ENCODE results near the gene SYNE1.

SYNE1 gene

DNA sequence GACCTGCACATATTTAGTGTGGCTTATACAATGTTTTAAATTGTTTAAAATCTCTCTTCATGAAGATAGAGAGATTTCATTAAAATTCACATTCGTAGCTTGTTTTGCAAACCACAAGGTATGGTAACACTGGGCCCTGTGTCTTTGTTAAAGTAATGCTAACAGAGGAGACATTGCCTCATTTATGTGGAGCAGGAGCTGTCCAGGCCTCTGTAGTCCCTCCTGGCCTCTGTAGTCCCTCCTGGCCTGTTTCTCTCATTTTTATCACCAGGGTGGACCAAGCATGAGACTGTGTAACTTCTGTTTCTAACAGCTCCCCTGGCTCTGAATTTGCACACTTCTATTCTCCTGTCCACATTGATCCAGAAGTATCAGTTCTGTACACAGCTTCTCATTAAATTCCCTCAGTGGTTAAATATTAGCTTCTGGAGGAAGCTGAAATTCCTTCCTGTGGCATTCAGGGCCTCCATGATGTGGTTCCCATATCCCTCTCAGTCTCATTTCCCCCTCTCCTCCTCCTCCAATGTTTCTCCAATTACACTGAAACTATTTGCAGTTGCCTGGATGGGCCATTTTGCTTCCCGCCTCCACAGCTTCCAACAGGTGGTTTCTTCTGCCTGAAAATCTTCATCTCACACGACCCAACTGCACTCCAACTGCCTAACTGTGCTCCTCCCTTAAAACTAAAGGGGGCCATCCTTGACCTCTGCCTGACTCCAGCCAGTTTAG, 340.4 kb downstream of the SYNE1 start:
- DNase-seq (ENCODE audit: low read depth in 2 of 3, low spot score in 2 of 3) = no peak

DNA sequence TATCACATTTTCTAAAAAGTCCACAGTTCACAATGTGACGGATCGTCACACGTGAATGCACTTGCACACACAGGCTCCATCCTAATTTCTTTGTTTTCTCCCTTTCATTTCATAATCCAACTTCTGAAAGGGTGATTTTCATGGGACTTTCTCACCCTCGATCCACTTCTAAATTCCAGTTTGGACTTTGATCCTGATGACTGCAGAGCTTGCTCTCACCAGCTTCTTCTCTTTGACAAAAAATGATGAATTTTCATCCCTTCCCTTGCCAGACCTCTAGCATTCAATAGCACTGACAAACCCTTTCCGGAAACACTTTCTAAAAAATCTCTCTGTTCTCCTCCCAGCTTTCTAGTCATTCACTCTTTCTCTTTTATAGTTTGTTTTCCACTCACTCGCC, 341.2 kb downstream of the SYNE1 start:
- DNase-seq (ENCODE audit: low read depth in 2 of 3, low spot score in 2 of 3) = no peak

DNA sequence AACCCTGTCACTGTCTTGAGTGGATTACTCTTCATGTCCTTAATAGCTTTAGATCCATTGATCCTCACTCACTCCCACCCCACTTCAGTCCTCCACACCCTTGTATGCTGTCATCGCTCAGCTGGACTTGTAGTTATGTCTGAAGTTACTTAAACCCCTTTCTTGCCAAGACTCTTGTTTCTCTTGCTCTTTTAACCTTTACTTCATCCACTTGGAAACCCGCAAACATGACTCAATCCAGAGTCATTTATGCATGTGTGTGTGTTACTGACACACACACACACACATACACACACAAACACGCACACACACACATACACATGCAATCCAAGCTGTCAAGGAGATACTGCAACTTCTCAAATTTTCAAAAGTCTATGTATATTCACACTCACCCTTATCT, 341.8 kb downstream of the SYNE1 start:
- DNase-seq (ENCODE audit: low read depth in 2 of 3, low spot score in 2 of 3) = no peak

DNA sequence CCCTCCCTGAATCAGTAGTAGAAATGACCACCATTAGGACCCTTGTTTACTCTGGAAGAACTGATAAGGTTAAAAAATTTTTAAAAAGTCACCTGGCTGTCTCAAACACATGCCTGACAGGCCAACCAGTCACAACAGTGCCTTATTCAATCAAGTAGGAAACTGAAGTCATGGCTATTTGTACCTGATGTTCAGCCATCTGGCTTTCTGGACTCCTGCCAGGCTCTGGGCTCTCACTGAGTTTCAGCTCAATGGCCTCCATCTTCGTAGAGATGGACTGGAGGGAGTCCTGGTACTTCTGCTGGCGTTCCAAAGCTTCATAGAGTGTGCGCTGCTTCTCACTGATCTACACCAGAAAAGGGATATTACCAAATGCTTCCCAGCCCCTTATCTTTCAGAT, 343.8 kb downstream of the SYNE1 start:
- DNase-seq (ENCODE audit: low read depth in 2 of 3, low spot score in 2 of 3) = no peak

DNA sequence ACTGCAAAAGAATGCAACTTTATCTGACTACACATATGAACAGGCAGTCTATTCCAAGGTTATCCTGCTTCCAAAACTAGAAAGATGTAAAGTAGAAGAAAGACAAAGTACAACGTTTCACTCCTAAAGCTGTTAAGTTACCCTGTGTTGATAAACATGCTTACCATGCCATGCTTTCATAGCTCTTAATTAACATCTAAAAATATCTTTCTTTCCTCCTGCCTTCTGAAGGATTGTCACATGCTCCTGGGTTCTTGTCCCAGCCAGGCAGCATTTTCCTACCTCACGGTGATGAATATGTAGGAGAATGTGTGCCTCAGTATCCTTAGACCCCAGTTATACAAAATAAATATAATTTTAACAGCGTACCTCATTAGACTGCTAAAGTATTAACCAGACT, 344.6 kb downstream of the SYNE1 start:
- DNase-seq (ENCODE audit: low read depth in 2 of 3, low spot score in 2 of 3) = no peak

DNA sequence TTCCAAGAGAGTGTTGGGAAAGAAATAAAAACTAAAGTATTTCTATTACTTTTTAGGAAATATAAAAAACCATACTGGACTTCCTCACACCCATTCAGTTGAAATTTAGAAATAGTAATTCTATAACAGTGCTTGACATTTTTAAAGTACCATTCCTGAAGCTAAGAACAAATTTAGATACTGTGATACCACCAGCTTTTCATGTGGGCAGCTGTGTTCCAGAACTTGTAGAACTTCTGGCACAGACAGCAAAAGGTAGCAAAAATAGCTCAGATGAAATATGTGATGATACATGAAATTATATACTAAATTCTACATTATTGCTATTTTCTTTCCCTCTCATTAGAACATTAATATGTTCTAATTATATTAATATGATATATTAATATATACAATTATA, 346.5 kb downstream of the SYNE1 start:
- no peak for DNase-seq (ENCODE audit: low read depth in 2 of 3, low spot score in 2 of 3)

DNA sequence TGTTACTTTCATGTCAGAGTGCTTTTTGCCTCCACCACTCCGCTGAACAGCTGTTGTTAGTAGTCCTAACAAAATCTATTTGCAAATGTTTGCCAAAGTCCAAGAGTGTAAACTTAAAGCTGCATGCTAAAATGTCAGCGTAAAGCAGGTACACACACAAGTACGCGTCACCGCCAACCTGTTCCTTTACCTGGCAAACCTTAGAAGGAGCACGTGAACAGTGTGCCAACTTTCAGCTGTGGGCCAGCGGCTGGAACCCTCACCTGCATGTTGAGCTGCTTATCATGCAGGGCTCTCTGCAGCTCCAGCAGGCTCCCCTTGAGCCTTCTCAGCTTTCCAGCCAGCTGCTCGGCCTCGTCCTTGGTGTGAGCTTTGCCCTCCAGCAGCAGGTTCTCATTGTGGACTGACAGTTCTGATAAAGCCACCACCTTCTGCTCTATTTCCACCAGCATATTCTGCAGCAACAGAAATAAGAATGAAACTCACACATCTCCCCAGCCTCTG, 359.3 kb downstream of the SYNE1 start:
- DNase-seq (ENCODE audit: low read depth in 2 of 3, low spot score in 2 of 3) = no peak

DNA sequence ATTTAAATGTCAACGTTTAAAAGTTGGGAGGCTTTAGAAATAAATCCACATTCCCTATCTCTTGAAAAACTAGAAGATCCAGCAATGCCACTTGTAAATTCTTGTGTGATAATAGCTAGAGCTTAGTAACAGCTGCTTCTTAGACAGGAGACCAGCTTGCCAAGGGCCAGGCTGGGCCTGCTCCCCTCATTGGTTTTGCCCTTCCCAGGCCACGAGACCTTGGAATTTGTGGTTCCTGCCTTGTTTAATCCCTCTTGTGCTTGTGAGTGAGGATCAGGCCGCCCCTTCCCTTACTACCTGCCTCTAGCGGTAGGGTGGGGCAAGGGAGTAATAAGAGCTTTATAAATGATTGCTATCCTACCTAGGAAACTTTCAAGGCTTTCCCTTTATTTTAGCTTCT, 363.5 kb downstream of the SYNE1 start:
- no peak for DNase-seq (ENCODE audit: low read depth in 2 of 3, low spot score in 2 of 3)

DNA sequence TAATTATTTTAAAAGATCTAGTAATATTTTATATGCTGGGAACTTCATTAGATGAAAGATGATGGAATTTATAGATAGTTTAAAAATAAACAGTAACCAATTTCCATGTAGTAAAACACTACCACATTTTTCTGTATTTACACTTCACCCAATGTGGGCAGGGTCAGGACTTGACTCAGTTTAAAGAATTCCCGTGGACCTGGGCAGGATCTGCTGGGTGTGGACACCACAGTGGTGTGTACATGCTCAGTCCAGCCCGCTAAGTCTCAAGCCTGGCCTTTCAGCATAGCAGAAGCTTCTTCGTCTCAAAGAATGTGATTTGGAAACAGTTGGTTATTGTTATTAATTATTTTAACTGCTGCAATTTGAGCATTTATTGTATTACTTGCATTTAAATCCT, 364.2 kb downstream of the SYNE1 start:
- no peak for DNase-seq (ENCODE audit: low read depth in 2 of 3, low spot score in 2 of 3)

DNA sequence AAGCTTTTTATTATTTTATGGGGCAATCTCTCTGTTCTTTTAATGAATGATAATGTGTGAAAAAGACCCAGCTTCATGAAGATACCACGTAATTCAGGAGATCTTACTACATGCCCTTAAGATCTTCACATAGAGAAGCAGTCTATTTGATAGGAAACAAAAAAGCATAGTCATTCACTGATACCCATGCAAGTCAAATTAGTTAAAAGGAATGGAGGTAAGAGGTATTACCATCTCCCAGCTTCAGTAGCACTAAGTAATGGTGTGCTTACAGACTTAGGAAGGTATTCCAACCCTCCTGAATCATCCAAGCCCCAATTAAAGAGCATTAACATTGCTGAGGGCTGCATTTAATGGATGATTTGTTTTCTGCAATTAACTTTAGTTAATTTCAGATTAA, 364.7 kb downstream of the SYNE1 start:
- no peak for DNase-seq (ENCODE audit: low read depth in 2 of 3, low spot score in 2 of 3)

DNA sequence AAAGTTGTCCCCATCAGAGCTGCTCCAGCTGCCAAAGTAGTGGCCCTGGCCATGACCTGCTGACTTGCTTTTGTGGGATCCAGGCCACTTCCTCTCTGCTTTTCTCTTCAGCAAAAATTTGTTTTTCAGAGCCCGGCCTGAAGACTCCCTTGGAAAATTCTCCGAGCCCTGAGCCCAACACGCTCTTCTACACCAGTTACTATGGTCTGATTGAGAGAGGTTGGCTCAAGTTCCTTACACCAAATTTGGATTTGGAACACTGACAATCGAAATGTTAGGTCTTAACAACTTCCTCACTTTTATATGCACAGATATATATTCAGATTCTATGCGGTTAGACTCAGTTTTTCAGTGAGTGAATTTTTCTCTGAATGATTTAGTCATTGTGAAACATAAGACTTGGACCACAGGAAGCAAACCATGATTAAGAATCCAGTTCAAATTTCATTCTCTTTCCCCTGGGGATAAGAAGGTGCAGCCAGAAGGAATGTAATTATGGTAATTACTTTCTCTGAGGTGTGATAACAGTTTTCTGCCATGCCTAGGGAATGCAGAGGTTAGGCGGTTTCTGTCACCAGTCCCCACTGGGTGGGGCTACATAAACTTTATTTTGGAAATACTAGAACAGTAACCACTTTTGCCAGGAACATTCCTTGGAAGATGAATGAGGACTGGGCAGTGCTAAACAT, 365.2 kb downstream of the SYNE1 start:
- DNase-seq (ENCODE audit: low read depth in 2 of 3, low spot score in 2 of 3) = no peak

DNA sequence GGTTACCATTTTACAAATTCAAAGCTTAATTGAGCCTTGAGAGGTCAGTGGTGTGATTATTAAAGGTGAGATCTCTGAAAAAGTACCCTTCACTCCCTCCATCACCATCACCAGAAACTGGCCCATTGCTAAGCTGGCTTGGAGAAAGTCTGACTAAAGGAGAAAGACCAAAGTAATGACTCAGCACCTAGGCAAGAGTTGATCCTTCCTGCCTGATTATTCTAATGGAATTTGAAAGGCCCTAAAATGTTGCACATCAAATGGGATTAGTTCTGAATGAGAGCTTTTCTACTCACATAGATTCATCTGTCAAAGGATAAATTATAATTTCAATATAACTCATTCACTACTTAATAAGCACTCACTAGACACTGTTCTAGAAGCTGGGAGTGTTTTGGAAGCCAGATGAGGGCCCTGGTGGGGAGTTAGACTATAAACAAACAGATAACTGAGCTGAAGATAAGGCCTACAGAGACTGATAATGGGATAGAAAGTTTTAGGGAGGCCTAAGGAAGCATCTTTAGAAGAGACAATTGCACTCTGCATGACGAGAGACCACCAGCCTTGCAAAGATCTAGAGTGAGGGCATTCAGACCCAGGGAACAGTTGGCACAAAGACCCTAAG, 366.7 kb downstream of the SYNE1 start:
- no peak for DNase-seq (ENCODE audit: low read depth in 2 of 3, low spot score in 2 of 3)

DNA sequence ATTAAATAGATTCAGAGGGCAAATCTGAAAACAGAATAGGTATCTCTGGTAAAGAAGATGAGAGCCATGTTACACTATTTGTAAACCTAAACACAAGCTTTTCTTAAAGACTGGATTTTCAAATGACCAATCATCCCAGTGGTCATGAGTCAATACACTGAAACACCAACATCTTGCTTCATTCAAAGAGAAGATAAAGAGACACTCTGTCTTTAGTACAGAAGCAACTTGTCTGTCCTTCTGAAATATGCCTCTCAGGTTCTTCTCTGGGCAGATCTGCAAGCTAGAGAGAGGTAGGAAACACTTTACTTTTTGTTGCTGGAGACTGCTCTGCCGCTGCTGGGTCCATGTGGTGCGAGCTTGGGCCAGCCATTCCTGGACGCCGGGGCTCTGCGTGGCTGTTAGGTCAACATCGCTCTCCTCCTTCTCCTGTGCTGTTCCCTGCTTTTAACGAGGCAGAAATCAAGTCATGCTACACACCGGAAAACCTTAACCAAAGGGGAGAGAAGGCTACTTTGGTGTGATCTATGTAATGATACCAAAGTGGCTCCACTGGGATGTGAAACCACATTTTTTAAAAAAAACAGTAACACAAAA, 368.2 kb downstream of the SYNE1 start:
- no peak for DNase-seq (ENCODE audit: low read depth in 2 of 3, low spot score in 2 of 3)

DNA sequence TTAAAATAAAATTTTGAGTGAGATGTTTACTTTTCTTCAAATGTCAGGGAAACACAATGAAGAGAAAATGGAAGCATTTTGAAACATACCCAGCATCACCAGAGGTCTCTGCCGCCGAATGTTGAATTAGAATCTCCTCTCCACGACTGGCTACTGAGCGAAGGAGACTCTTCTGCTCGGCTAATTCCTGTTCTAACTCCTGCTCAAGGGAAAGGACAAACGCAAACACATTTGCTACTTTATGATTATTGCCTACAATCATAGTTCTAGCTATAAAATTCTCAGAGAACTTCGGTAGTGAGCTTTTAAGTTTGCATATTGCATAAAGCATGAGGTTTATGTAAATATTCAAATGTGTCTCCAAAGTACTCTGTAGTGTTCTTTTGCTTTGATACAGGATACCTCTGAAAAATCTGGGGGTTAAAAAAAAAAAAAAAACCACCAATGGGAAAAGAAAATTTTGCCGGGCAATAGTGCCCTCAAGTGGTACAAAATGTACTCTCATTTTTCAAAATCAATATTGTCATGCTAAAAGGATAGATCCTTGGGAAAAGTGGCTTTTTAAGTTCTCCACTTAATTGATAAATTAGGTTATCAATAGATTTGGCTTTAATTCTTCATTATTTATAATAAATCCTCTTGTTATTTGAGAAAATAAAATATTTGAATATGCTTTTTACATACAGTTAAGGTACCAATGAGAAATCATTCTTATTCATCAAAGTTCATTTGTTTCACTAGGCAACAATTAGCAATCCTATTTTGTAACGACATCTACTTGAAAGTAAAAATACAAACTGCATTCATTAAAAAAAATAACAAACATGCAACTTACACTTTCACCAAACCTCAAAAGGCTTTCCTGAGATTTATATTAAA, 369.0 kb downstream of the SYNE1 start:
- no peak for DNase-seq (ENCODE audit: low read depth in 2 of 3, low spot score in 2 of 3)

DNA sequence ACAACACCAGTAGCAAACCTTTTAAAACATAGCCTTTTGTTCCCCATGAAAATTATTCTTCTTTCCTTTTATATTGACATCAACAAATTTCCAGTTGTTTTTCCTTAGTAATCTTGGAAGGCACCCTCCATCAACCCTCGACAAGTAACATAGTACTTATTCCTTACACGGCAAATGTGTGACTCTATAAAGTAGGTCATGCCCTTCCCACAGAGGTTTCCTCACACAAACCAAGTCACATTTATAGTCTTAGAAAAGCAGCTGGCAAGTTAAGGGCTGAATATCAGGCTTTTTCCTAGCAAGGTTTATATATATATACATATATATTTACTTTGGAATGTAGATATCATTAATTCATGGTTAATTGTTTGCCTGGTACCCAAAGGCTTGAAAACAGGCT, 371.5 kb downstream of the SYNE1 start:
- DNase-seq (ENCODE audit: low read depth in 2 of 3, low spot score in 2 of 3) = no peak

DNA sequence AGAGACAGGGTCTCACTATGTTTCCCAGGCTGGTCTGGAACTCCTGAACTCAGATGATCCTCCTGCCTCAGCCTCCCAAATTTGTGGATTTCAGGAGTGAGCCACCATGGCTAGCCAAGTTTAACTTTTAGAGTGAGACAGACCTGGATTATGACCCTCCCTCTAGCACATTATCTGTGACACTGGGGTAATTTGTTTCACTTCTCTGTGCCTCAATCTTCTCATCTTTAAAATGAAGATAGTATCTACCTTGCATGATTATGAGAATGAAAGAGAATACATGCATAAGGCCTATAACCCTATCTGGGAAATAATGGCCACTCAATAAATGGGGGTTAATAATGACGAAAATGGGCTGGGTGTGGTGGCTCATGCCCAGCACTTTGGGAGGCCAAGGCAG, 373.6 kb downstream of the SYNE1 start:
- DNase-seq (ENCODE audit: low read depth in 2 of 3, low spot score in 2 of 3) = no peak

DNA sequence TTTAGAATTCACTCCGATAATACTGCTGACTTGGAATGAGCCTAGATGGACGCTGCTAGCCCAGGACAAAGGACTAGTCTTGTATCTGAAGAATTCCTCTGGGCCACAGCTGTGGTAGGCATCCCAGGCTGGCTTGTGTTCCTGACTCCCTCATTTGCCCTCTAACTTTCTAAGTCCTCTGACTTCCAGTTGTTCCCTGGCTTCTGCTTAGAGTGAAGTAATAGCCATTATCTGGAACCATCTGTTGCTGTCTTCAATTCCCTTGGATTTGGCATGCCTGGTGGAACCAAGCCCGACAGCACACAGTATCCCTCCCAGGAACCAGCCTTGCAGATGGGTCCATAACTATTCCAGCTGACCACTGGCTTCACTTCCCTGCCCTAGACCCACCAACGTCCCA, 376.0 kb downstream of the SYNE1 start:
- no peak for DNase-seq (ENCODE audit: low read depth in 2 of 3, low spot score in 2 of 3)

DNA sequence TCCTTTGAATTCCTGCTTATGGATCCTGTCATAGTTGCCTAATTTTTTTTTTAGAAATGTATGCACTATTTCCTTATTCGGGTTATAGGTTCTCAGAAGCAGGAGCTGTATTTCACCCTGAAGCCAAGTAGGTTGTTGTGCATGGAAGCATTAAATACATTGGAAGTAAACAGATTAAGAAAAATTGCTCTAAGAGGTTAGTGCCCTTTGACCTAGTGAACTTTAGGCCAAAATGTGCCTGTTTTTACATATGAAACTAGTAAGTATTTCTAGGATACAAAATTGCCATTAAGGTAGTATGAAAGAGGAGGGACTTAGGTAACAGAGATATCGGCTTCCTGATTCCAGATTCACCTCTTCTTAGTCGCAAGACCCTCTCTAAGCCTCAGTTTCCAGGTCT, 377.9 kb downstream of the SYNE1 start:
- DNase-seq (ENCODE audit: low read depth in 2 of 3, low spot score in 2 of 3) = no peak

DNA sequence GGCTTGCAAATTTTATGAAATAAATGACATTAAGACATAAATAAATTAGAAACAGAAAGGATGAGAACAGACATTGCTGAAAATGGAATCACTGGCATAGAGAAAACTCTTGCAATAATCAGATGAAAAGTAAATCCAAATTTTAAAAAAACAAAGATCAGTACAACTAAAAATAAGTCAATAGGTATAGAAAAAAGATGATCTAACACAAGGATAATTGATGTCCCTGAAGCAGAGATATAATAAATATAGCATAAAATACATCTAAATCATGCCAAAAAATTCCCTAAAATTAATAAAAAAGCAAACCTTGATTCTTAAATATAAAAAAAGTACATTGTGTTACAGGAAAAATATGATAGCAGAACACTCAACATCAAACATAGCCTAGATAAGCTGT, 379.6 kb downstream of the SYNE1 start:
- DNase-seq (ENCODE audit: low read depth in 2 of 3, low spot score in 2 of 3) = no peak

DNA sequence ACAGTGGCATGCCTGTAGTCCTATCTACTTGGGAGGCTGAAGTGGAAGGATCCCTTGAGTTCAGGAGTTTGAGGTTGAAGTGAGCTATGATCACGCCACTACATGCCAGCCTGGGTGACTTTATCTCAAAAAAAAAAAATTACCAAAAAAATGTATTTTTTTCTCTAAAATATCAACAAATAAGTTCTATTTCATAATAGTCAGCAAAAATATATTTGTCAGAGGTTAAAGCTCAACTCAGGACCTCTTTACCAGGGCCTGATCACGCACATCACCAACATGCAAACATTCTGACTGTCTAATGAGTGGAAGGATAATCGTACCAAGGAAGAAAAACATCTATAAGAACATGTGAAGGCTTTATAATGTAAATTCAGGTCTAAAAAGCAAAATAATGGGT, 387.0 kb downstream of the SYNE1 start:
- DNase-seq (ENCODE audit: low read depth in 2 of 3, low spot score in 2 of 3) = no peak

DNA sequence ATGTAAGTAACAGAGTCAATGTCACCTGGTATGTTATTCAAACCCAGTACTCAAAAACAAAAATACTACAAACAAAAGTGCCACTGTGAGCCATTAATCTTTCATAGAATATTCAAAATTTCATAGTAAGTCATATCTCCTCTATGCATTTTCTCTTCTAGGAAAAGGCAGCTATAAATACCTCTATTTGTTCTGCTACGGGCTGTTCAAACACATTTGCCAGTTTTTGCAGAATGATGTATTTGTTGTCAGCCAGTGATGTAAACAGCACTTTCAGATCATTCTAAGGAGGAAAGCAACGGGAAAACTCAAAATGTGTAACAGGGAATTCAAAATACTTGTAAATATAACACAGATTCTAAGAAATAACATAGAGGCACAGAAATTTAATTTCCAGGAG, 388.2 kb downstream of the SYNE1 start:
- no peak for DNase-seq (ENCODE audit: low read depth in 2 of 3, low spot score in 2 of 3)
